T47D (cell line): ENCODE measurements around the gene FAF1.

ENCODE experiments used
- DNase-seq, 2 experiments: peaks; one replicate each; pipeline versions ENCODE4 v3.0.0 to v3.0.0-alpha.2; 2011 to 2012; ENCODE audit warnings: low read depth in 1 of 2, low spot score in 1 of 2
- JUND ChIP-seq: IDR thresholded peaks from 2 replicates; pipeline ENCODE4 v1.6.1; 2012; ENCODE audit warnings: low read depth
- in situ Hi-C: cut with HindIII; loops from 2 replicates; pipeline ENCODE4 v1.10.0; 2016; ENCODE audit warnings: low sequenced_read_pairs, low pct_unique_long_range_greater_than_20kb

FAF1 gene

DNA sequence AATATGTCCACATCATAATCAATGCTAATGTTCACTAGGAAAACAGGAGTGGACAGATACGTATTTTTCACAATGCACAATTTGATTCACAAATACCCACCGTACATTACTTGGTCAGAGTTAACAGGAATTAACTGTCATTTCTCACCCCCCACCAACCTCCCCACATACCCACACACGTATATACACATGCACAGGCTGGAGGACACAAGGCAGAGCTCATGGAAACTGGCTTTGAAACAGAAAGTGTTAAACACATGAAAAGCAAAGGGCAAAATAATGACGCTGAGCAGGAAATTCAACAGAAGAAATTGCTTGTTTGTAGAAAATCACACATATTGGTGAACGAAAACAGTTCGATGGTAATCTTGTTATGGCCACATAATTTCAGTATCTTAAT, 348.4 kb downstream of the FAF1 start:
- no peak for DNase-seq

DNA sequence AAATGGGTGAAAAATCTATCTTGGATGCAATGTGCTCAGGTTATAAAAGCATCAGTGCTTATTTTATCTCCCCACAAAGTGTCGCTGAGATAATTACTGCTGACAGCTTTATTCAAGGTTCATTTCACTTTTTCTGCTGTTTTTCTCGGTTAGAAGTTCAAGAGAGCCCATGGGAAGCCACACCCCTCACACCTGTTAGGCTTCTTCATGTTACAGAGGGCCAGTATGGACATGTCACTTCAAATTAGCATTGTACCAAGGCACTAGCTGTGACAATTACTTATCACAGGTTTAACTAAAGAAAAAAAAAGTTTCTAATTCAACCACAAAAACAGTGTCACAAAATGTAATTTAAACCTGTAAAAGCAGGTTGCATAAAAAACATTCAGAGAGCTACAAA, 349.5 kb downstream of the FAF1 start:
- in situ Hi-C loops, result no loop called here
- DNase-seq, result no peak
- TF ChIP-seq JUND, result no peak

More for the DNA sequence above, 348.4 kb downstream of the FAF1 start:
- in situ Hi-C loops, result no loop called here
- no peak for TF ChIP-seq JUND

DNA sequence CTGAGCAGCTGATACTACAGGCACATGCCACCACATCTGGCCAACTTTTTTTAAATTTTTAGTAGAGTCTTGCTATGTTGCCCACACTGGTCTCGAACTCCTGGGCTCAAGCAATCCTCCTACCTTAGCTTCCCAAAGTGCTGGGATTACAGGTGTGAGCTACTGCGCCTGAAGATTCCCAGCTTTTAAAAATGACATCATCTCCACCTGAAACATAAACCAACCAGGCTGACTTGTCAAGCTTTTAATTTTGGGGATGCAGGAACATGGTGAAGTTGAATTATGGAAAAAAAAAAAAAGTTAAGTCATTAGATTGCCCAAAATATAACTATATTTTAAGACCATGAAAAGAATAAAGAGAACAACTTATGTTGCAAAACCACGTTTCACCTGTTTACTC, 350.6 kb downstream of the FAF1 start:
- in situ Hi-C loops, result no loop called here
- DNase-seq, result no peak
- TF ChIP-seq JUND, result no peak

DNA sequence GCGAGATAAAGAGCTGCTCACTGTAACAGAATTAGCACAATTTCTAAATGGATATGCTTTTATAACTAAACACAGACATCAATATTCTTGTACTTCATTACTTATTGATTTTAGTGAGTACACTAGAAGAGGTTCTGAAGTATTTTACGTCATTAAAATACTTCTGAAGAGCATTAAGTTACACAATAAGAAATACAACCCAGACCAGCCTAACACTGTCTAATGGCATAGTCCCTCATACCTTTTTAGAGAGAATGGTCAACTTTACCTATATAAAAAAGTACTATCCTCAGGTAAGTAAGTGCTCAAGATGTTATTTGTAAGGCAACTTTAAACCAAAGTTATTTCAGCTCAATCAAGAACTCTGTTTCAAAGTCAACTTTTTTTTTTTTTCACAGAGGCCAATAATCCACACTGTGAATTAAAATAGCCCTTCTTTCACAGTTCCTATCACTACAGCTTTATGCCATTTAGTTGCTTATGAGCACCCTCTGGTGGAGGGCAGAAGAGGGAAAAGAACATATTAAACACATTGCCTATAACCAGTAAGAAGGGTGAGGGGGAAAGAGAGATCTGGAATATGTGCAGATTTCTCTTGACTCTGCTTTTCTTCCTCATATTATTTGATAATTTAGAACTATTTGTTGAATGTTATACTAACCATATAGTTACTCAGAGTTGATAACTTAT, 354.7 kb downstream of the FAF1 start:
- no peak for TF ChIP-seq JUND
- in situ Hi-C loops, result no loop called here
- DNase-seq, result peak in 1 of 2 experiments; percentile 53

GRCh38 chr1:50604580-50604979, 355.5 kb downstream of the FAF1 start:
- in situ Hi-C loops, result no loop called here
- no peak for DNase-seq
- no peak for TF ChIP-seq JUND

- in situ Hi-C loops, result no loop called here
- no peak for TF ChIP-seq JUND
- no peak for DNase-seq
These were observed 356.5 kb downstream of the FAF1 start for GRCh38 chr1:50603274-50604271.

GRCh38 chr1:50599546-50599945, 360.5 kb downstream of the FAF1 start:
- TF ChIP-seq JUND, result no peak
- no peak for DNase-seq
- in situ Hi-C loops, result no loop called here

DNA sequence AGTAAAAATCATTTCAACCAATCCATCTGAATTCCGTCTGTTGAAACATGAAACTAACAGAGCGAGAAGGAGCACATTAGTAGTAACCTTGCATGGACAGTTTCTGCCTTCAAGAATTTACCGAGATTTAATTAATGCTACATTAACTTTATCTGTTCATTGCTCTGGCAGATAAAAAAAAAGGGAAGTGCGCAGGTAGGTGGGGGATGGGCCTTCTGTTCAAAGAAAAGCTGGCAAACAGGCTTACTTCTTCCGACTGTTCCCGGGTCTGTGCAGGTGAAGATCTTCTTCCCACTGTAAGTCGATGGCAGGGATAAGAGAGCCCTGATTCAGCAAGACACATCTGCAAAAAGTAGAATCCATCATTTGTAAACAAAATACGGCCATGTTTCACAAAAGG, 364.2 kb downstream of the FAF1 start:
- TF ChIP-seq JUND, result no peak
- DNase-seq, result no peak
- in situ Hi-C loops, result no loop called here

DNA sequence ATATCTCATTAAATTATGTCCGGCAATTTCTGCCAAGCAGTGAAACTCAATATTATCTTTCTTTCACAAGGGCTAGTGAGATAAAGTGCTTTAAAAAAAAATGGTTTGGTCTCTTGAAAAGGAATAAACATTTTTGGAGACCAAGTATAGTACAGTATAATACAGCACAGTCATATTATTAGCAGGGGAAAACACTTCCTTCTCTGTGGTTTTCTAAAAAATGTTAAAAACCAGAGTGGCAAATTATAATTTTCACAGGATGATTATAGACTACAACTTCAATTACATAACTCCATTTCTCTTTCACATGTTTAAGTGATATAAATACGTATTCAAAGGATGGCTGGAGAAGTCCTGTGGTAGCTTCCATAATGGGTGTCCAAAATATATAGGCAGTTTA, 366.6 kb downstream of the FAF1 start:
- in situ Hi-C loops, result no loop called here
- no peak for TF ChIP-seq JUND

GRCh38 chr1:50591598-50591997, 368.5 kb downstream of the FAF1 start:
- in situ Hi-C loops, result no loop called here
- TF ChIP-seq JUND, result no peak
- no peak for DNase-seq

More for the DNA sequence above, 366.6 kb downstream of the FAF1 start:
- no peak for DNase-seq

DNA sequence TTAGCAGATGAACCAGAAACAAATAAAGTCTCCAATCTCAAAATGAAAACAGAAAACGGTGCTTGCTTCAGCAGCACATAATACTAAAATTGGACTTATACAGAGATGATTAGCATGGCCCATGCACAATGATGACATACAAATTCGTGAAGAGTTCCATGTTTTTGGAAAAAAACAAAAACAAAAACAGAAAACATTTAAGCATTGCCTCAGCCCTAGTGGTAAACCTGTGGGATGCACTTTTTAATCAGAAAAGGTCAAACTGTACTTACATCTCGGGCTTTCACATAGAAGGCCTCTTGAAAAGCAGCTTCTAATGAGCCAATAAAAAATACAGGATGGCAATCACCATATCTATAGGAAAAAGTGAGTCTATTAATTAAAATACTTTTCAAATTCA, 377.7 kb downstream of the FAF1 start:
- DNase-seq, result no peak
- no peak for TF ChIP-seq JUND
- in situ Hi-C loops, result no loop called here

GRCh38 chr1:50570066-50570468, 390.0 kb downstream of the FAF1 start:
- no peak for TF ChIP-seq JUND
- DNase-seq, result no peak
- in situ Hi-C loops, result no loop called here

DNA sequence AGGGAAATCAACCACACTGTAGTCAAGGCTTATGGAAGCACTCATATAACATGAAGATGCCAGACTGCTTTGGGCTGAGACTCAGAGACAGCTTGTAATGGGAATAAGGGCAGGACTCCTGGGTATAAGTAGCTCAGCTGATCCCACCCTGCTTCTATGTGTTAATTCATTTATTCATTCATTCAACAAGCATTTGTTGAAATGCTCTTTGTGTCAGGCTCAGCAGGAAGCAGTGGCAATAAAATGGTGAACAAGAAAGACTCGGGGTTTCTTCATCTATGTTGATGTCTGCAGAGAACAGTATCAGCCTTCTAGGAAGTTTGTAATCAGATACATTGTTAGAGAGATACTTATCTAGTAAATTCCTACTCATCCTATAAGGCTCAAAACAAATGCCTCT, 391.3 kb downstream of the FAF1 start:
- no peak for DNase-seq
- in situ Hi-C loops, result no loop called here
- no peak for TF ChIP-seq JUND
